SU-DHL-6 (cell line): ENCODE measurements around the gene POLR2H.

Experiments
- H2AFZ ChIP-seq: fragments of 200-600 bp; sonication (generic); 2 replicates; pipeline ENCODE4 v1.6.1; 2014; ENCODE audit warnings: low read depth, mild to moderate bottlenecking, moderate library complexity, mixed read lengths, antibody characterized with exemption, low read length; ENCODE audit not compliant: severe bottlenecking
- H3F3A ChIP-seq: fragments of 200-600 bp; shearing (Covaris generic); 2 replicates; pipeline ENCODE4 v1.6.0; 2016; ENCODE audit warnings: antibody characterized with exemption, mild to moderate bottlenecking; ENCODE audit not compliant: insufficient read depth
- H3K27ac ChIP-seq: fragments of 200-600 bp; sonication (generic); 2 replicates; pipeline ENCODE4 v1.5.1; 2016; ENCODE audit warnings: low read depth, mild to moderate bottlenecking, low read length, moderate library complexity, mixed read lengths
- H3K27me3 ChIP-seq: fragments of 200-600 bp; sonication (generic), shearing (Covaris generic); 2 replicates; pipeline ENCODE4 v1.6.0; 2014; ENCODE audit warnings: mild to moderate bottlenecking, low read length
- H3K36me3 ChIP-seq: fragments of 200-600 bp; sonication (generic); 2 replicates; pipeline ENCODE4 v1.6.1; 2014; ENCODE audit warnings: mild to moderate bottlenecking, low read length, mixed read lengths
- H3K4me2 ChIP-seq: fragments of 300-600, 200-600 bp; shearing (Covaris generic), sonication (generic); 2 replicates; pipeline ENCODE4 v1.6.0; 2014; ENCODE audit warnings: low read length, low read depth, mild to moderate bottlenecking; ENCODE audit not compliant: poor library complexity, severe bottlenecking
- H3K4me3 ChIP-seq: fragments of 200-600 bp; sonication (generic); 2 replicates; pipeline ENCODE4 v1.5.1; 2014; ENCODE audit warnings: antibody characterized with exemption, low read length, mild to moderate bottlenecking, mixed read lengths; ENCODE audit not compliant: insufficient read depth, poor library complexity, severe bottlenecking
- H3K79me2 ChIP-seq: fragments of 200-600 bp; sonication (generic); 2 replicates; pipeline ENCODE4 v1.6.1; 2014; ENCODE audit warnings: mild to moderate bottlenecking, low read length, moderate library complexity; ENCODE audit not compliant: insufficient read depth
- H3K9ac ChIP-seq: fragments of 200-600 bp; sonication (generic); 2 replicates; pipeline ENCODE4 v1.7.0; 2014; ENCODE audit warnings: mild to moderate bottlenecking, low read length
- H3K9me2 ChIP-seq: fragments of 200-600 bp; sonication (generic); replicated peaks from 2 replicates; pipeline ENCODE4 v1.6.1; 2014; ENCODE audit warnings: low read length; ENCODE audit not compliant: insufficient read depth
- H3K9me3 ChIP-seq: fragments of 200-600 bp; sonication (generic); 2 replicates; pipeline ENCODE4 v1.6.1; 2014; ENCODE audit warnings: low read length, mixed read lengths; ENCODE audit not compliant: insufficient read depth
- H4K20me1 ChIP-seq: fragments of 200-600 bp; sonication (generic); 2 replicates; pipeline ENCODE4 v1.6.1; 2014; ENCODE audit warnings: low read depth, mild to moderate bottlenecking, antibody characterized with exemption, low read length, moderate library complexity, mixed read lengths
- CTCF ChIP-seq: fragments of 200-600 bp; sonication (generic); IDR thresholded peaks from one replicate; pipeline ENCODE4 v1.5.1; 2017; ENCODE audit warnings: antibody characterized with exemption, mild to moderate bottlenecking, low read length, moderate library complexity; ENCODE audit not compliant: insufficient read depth, poor library complexity, severe bottlenecking
- EZH2phosphoT487 ChIP-seq: fragments of 200-600 bp; sonication (generic), shearing (Covaris generic); conservative IDR thresholded peaks from 2 replicates; pipeline ENCODE4 v1.6.1; 2018; ENCODE audit warnings: mild to moderate bottlenecking, antibody characterized with exemption, low read length, moderate library complexity, mixed read lengths

Gene POLR2H

DNA sequence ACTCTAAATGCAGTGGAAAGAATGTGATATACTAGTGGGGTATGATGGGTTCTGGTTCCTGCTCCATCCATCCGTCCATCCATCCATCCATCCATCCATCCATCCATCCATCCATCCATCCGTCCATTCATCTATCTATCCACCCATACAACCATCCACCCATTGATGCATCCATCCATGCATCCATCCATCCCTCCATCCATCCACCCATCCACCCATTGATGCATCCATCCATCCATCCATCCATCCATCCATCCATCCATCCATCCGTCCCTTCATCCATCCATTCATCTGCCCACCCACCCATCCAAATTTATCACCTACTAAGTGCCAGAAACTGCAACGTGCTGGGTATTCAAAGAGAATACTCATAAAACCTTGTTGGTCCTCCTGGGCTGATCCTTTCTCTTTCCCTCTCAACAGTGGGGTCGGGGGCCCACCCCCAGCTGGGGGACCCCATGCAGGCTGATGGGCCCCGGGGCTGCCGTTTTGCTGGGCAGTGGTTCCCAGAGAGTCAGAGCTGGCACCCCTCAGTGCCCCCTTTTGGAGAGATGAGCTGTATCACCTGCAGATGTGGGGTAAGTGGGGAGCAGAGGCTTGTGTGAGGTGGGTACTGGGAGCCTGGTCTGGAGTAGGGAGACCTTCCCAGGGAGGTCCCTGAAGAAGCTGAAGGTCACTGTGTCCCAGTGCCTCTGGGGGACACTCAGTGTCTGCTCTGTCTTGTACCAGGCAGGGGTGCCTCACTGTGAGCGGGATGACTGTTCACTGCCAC is 26.8 kb downstream of the POLR2H start:
- no peak overlapping the region for H3K4me2 ChIP-seq
- no peak overlapping the region for H3K27ac ChIP-seq
- H3K27me3 ChIP-seq = no peaks in the 10 kb centered on the region
- H3K79me2 ChIP-seq = no peaks in the 10 kb centered on the region
- no peak overlapping the region for H2AFZ ChIP-seq
- no peaks in the 10 kb centered on the region for H3K9me3 ChIP-seq
- H3K9ac ChIP-seq = no peak overlapping the region
- no peaks in the 10 kb centered on the region for H3K36me3 ChIP-seq
- H3K4me3 ChIP-seq = no peak overlapping the region
- no peaks in the 10 kb centered on the region for H3K9me2 ChIP-seq
- TF ChIP-seq CTCF (no peak), EZH2phosphoT487 (no peak)
- no peaks in the 10 kb centered on the region for H4K20me1 ChIP-seq
- H3F3A ChIP-seq = no peaks in the 10 kb centered on the region

DNA sequence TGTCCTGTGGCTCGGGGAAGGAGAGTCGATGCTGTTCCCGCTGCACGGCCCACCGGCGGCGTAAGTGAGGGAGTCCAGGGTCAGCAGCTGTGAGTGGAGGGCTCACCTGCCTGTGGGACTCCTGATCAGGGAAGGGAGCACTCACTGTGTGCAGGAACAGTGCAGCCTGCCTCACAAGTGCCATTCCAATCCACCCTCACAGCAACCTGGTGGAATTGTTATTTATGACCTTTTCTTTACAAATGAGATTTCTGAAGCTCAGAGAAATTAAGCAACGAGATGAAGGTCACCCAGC is 27.4 kb downstream of the POLR2H start:
- no peaks in the 10 kb centered on the region for H3F3A ChIP-seq
- H3K9ac ChIP-seq = no peak overlapping the region
- no peaks in the 10 kb centered on the region for H3K9me2 ChIP-seq
- TF ChIP-seq EZH2phosphoT487 (no peak), CTCF (no peak)
- H3K36me3 ChIP-seq = no peaks in the 10 kb centered on the region
- no peaks in the 10 kb centered on the region for H4K20me1 ChIP-seq
- no peak overlapping the region for H3K27ac ChIP-seq
- H2AFZ ChIP-seq = no peak overlapping the region
- H3K27me3 ChIP-seq = no peaks in the 10 kb centered on the region
- no peaks in the 10 kb centered on the region for H3K9me3 ChIP-seq
- no peak overlapping the region for H3K4me3 ChIP-seq
- H3K4me2 ChIP-seq = no peak overlapping the region
- H3K79me2 ChIP-seq = no peaks in the 10 kb centered on the region

- H3K4me3 ChIP-seq = no peak overlapping the region
- H3K9ac ChIP-seq = no peak overlapping the region
- no peaks in the 10 kb centered on the region for H3K9me2 ChIP-seq
- no peak overlapping the region for H3K27ac ChIP-seq
- no peaks in the 10 kb centered on the region for H3F3A ChIP-seq
- no peaks in the 10 kb centered on the region for H3K79me2 ChIP-seq
- no peaks in the 10 kb centered on the region for H4K20me1 ChIP-seq
- H3K36me3 ChIP-seq = no peaks in the 10 kb centered on the region
- H3K4me2 ChIP-seq = no peak overlapping the region
- TF ChIP-seq CTCF (no peak), EZH2phosphoT487 (no peak)
- no peaks in the 10 kb centered on the region for H3K9me3 ChIP-seq
- no peak overlapping the region for H2AFZ ChIP-seq
- H3K27me3 ChIP-seq = no peaks in the 10 kb centered on the region
These were observed 27.9 kb downstream of the POLR2H start for GRCh38 chr3:184389384-184389783.
